Osteoblast (primary cell): ENCODE measurements around the gene CELF2. TPM values are rescaled to one million over a fixed set of nuclear protein-coding genes. Genes with fewer than 3 reads are reported as not detected.

Experiments used
- DNase-seq: peaks from one replicate; pipeline ENCODE4 v3.0.0; 2011; ENCODE audit warnings: low spot score, mixed read lengths; ENCODE audit not compliant: insufficient read length; ENCODE audit errors: missing footprints
- H2AFZ ChIP-seq: 2 replicates; pipeline ENCODE4 v1.6.0; 2011; ENCODE audit warnings: mild to moderate bottlenecking, low read length
- H3K27ac ChIP-seq: 2 replicates; pipeline ENCODE4 v1.5.1; 2011; ENCODE audit warnings: mild to moderate bottlenecking, low read depth, low read length, moderate library complexity
- H3K27me3 ChIP-seq: 2 replicates; pipeline ENCODE4 v1.6.0; 2012; ENCODE audit warnings: mild to moderate bottlenecking, control low read depth, inconsistent platforms, low read length, moderate library complexity; ENCODE audit not compliant: insufficient read depth
- H3K36me3 ChIP-seq: 2 replicates; pipeline ENCODE4 v1.5.1; 2011; ENCODE audit warnings: mild to moderate bottlenecking, low read length, control low read depth, moderate library complexity; ENCODE audit not compliant: insufficient read depth
- H3K4me1 ChIP-seq: 2 replicates; pipeline ENCODE4 v1.5.1; 2011; ENCODE audit warnings: mild to moderate bottlenecking, low read length, control low read depth, moderate library complexity; ENCODE audit not compliant: insufficient read depth
- H3K4me2 ChIP-seq: 2 replicates; pipeline ENCODE4 v1.6.0; 2011; ENCODE audit warnings: mild to moderate bottlenecking, low read length; ENCODE audit not compliant: insufficient read depth
- H3K4me3 ChIP-seq: fragments of 200-600 bp; sonication (generic); 3 replicates; pipeline ENCODE4 v1.5.1; 2012; ENCODE audit warnings: mild to moderate bottlenecking, low read length, inconsistent platforms; ENCODE audit not compliant: insufficient read depth
- H3K79me2 ChIP-seq: 2 replicates; pipeline ENCODE4 v1.6.0; 2012; ENCODE audit warnings: mild to moderate bottlenecking, low read length, control low read depth, inconsistent platforms; ENCODE audit not compliant: insufficient read depth
- H3K9me3 ChIP-seq: 2 replicates; pipeline ENCODE4 v1.5.1; 2011; ENCODE audit warnings: low read depth, low read length, control low read depth
- H4K20me1 ChIP-seq: 2 replicates; pipeline ENCODE4 v1.6.0; 2012; ENCODE audit warnings: mild to moderate bottlenecking, low read length, control low read depth; ENCODE audit not compliant: insufficient read depth
- CTCF ChIP-seq: IDR thresholded peaks from 2 replicates; pipeline ENCODE4 v1.5.1; 2011; ENCODE audit warnings: mild to moderate bottlenecking, low read depth, low read length, moderate library complexity; ENCODE audit errors: extremely low read depth
- total RNA-seq: library from RNA; depleted of rRNA; stranded (reverse); fragments of >200 nt; gene quantifications from 2 replicates; pipeline ENCODE4 v1.2.3, GENCODE V29; 2012

Gene CELF2
- total RNA-seq, 1 donor: 7.6 TPM

- no peak for TF ChIP-seq CTCF
- no peaks in the 10 kb centered on the region for H3K4me1 ChIP-seq
- no peak overlapping the region for H3K27ac ChIP-seq
- H4K20me1 ChIP-seq: no peaks in the 10 kb centered on the region
- no peak overlapping the region for H3K4me3 ChIP-seq
- no peaks in the 10 kb centered on the region for H3K36me3 ChIP-seq
- H3K9me3 ChIP-seq: no peaks in the 10 kb centered on the region
- H3K27me3 ChIP-seq: no peaks in the 10 kb centered on the region
- H2AFZ ChIP-seq: no peak overlapping the region
- no peaks in the 10 kb centered on the region for H3K79me2 ChIP-seq
- no peak for DNase-seq
- H3K4me2 ChIP-seq: no peak overlapping the region
These were observed 214.7 kb downstream of the CELF2 start for GRCh38 chr10:11232222-11232961.

- H3K27ac ChIP-seq: no peak overlapping the region
- no peak overlapping the region for H3K4me3 ChIP-seq
- no peak overlapping the region for H2AFZ ChIP-seq
- DNase-seq: no peak
- H3K9me3 ChIP-seq: no peaks in the 10 kb centered on the region
- no peaks in the 10 kb centered on the region for H3K4me1 ChIP-seq
- H4K20me1 ChIP-seq: no peaks in the 10 kb centered on the region
- H3K79me2 ChIP-seq: no peaks in the 10 kb centered on the region
- H3K27me3 ChIP-seq: no peaks in the 10 kb centered on the region
- no peaks in the 10 kb centered on the region for H3K36me3 ChIP-seq
- TF ChIP-seq CTCF: no peak
- H3K4me2 ChIP-seq: no peak overlapping the region
These were observed 217.3 kb downstream of the CELF2 start for GRCh38 chr10:11234857-11235531.

GRCh38 chr10:11235771-11236170, 218.1 kb downstream of the CELF2 start:
- TF ChIP-seq CTCF: no peak
- no peak overlapping the region for H3K4me2 ChIP-seq

GRCh38 chr10:11236234-11236633, 218.6 kb downstream of the CELF2 start:
- Histone ChIP-seq H3K36me3 (no peaks in the 10 kb centered on the region), H3K27ac (no peak overlapping the region), H2AFZ (no peak overlapping the region), H3K9me3 (no peaks in the 10 kb centered on the region), H3K4me3 (no peak overlapping the region), H3K27me3 (no peaks in the 10 kb centered on the region), H4K20me1 (no peaks in the 10 kb centered on the region), H3K79me2 (no peaks in the 10 kb centered on the region), H3K4me1 (no peaks in the 10 kb centered on the region), H3K4me2 (no peak overlapping the region)
- TF ChIP-seq CTCF: no peak
- DNase-seq: no peak

More at GRCh38 chr10:11235771-11236170, 218.1 kb downstream of the CELF2 start:
- no peak overlapping the region for H3K27ac ChIP-seq
- no peaks in the 10 kb centered on the region for H3K79me2 ChIP-seq
- H3K4me3 ChIP-seq: no peak overlapping the region
- H4K20me1 ChIP-seq: no peaks in the 10 kb centered on the region
- no peaks in the 10 kb centered on the region for H3K36me3 ChIP-seq
- no peaks in the 10 kb centered on the region for H3K4me1 ChIP-seq
- H3K27me3 ChIP-seq: no peaks in the 10 kb centered on the region
- DNase-seq: no peak
- no peaks in the 10 kb centered on the region for H3K9me3 ChIP-seq
- H2AFZ ChIP-seq: no peak overlapping the region
